Measurements from ENCODE around the gene DRC3. TPM values are rescaled to one million over a fixed set of nuclear protein-coding genes. Genes with fewer than 3 reads are reported as not detected.

The DRC3 gene
- total RNA-seq, 1 experiment from 2014 or later = 2.4 TPM

GRCh38 chr17:18025945-18026776, 53.5 kb downstream of the DRC3 start:
- H3K4me3 ChIP-seq (replicated peaks in 1 of 2; ENCODE audit: low read depth in 1 of 2, low read length in 2 of 2) = no peak overlapping the region
- H3K9me3 ChIP-seq (ENCODE audit: control insufficient read depth in 1 of 2, insufficient read depth in 1 of 2, low read depth in 1 of 2, low read length in 2 of 2) = no peaks in the 10 kb centered on the region
- H3K79me2 ChIP-seq (ENCODE audit: insufficient read depth, low read length) = no peaks in the 10 kb centered on the region
- intact Hi-C loops (cut with micrococcal nuclease) = no loop called here
- H3K4me2 ChIP-seq (ENCODE audit: low read length) = 0 out of 2 replicates have a peak overlapping the region, but pooled peaks have one; percentile 13
- no peaks in the 10 kb centered on the region for H3K9me2 ChIP-seq (ENCODE audit: insufficient read depth)
- RAD21 ChIA-PET (ENCODE audit: low non-redundant PET in 1 of 2, low total read pairs in 2 of 2, uncharacterized antibody in 2 of 2, unreplicated experiment in 2 of 2) = interaction anchor here in 1 of 2 experiments (0.6 kb wide), 1 partner anchor 788 kb away, joined by 3 read pairs; no protein-coding TSS in a partner anchor
- no peak overlapping the region for H2AFZ ChIP-seq (ENCODE audit: low read depth, low read length, poor library complexity, severe bottlenecking)
- no peaks in the 10 kb centered on the region for H3K27me3 ChIP-seq (ENCODE audit: insufficient read depth, low read length)
- BruUV-seq (replicated peaks) = no TSS peak
- POLR2A ChIA-PET = interaction anchor here (0.8 kb wide), 1 partner anchor 54 kb away, joined by 4 read pairs; the partner anchor contains the start of genes DRC3 and TOM1L2
- TF ChIP-seq ELF1 (IDR thresholded peaks at IDR 0.05; ENCODE audit: borderline replicate concordance, low read depth) (no peak), EZH2 (IDR thresholded peaks at IDR 0.05) (no peak), SP1 (IDR thresholded peaks at IDR 0.05; ENCODE audit: low read depth) (no peak), JUND (IDR thresholded peaks at IDR 0.05) (no peak), SRF (IDR thresholded peaks at IDR 0.05; ENCODE audit: low read depth) (no peak), ATF3 (IDR thresholded peaks at IDR 0.05) (no peak), CBX3 (IDR thresholded peaks at IDR 0.05; ENCODE audit: low read depth) (no peak), SIN3A (IDR thresholded peaks at IDR 0.05; ENCODE audit: low read depth) (no peak), REST (IDR thresholded peaks at IDR 0.05; ENCODE audit: low read depth) (no peak), EZH2phosphoT487 (IDR thresholded peaks at IDR 0.05; ENCODE audit: borderline replicate concordance) (no peak), ZBTB33 (IDR thresholded peaks at IDR 0.05; ENCODE audit: extremely low read depth, insufficient replicate concordance, low read length) (no peak), TCF7L2 (IDR thresholded peaks at IDR 0.05; ENCODE audit: borderline replicate concordance, extremely low read depth, insufficient read depth, insufficient read length) (no peak), MAX (IDR thresholded peaks at IDR 0.05) (no peak), YY1 (IDR thresholded peaks at IDR 0.05; ENCODE audit: extremely low read depth, insufficient replicate concordance, low read depth, low read length) (no peak), ZNF274 (IDR thresholded peaks at IDR 0.05; ENCODE audit: low read depth, low read length) (no peak), CTCF (IDR thresholded peaks at IDR 0.05 in 2 of 3, conservative IDR thresholded peaks at IDR 0.05 in 1 of 3; ENCODE audit: borderline replicate concordance in 1 of 3, insufficient read depth in 1 of 3, low read depth in 2 of 3, low read length in 2 of 3) (no peak)
- DNase-seq (ENCODE audit: low read depth, low spot score) (no peak), ATAC-seq (no peak)
- H3K36me3 ChIP-seq (ENCODE audit: control insufficient read depth in 1 of 2, insufficient read depth in 2 of 2, low read length in 2 of 2) = 0 out of 4 replicates have a peak, but pooled peaks cover 0 to 4% of the 10 kb centered on the region in 2 experiments
- CTCF ChIA-PET = no interaction called here
- H3K4me1 ChIP-seq (ENCODE audit: control insufficient read depth in 1 of 2, insufficient read depth in 2 of 2, low read length in 2 of 2) = peaks cover 0 to 17% of the 10 kb centered on the region in 2 experiments; a peak in 1 of 4 replicates
- H3K9ac ChIP-seq (ENCODE audit: low read length) = no peak overlapping the region
- H4K20me1 ChIP-seq (ENCODE audit: insufficient read depth) = no peaks in the 10 kb centered on the region
- no peak overlapping the region for H3K27ac ChIP-seq (ENCODE audit: low read depth, low read length)

Measured in HCT116 (cell line).